GM18520 (cell line): ENCODE measurements around the gene FNBP1.
A peak's percentile ranks its signal among the peaks of the same experiment; 100 is the strongest.

ENCODE experiments used
- ATAC-seq: cut with Tn5 transposase; IDR thresholded peaks from one replicate; pipeline ENCODE4 v1.9.1; 2021; ENCODE audit not compliant: unreplicated experiment

Gene FNBP1

DNA sequence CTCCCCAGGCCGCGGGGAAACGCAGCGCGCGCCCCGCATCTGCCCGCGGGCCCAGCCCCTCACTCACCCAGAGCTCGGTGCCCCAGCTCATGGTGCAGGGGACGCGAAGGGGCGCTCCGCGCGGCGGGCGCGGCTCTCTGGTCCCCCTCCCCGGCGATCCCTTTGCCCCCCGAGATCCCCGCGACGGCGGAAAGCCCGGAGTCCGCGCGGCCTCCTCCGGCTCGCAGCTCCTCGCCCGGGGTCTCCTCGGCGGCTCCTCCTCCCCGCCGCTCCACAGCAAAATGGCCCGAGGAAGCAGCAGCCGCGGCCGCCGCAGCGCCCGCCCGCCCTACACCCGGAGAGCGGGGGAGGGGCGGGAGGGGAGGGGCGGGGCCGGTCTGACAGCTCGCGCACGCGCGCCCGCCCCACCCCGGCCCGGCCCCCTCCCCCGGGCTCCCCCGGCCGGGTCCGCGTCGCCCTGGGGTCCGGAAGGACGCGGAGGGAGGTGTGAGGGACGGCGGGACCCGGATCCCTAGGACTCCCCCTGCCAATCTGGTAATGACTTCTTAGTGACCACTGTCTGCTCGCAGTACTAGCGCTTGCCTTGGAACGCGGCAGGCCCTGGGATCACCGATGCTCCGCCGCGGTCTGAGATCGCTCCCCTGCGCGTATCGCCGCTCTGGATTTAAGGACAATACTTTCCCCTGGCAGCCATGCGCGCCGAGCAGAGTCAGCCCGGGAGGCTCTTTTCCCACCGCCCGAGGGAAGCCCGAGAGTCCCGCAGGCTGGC lies at the start of gene FNBP1:
Gene FNBP1, minus strand, starts transcription at position 305 of the 769 bp plus-strand sequence. Its CDS starts 214 bp downstream, at position 91.
- ATAC-seq = peak; percentile 25

GRCh38 chr9:130090915-130091314 lies 47.9 kb upstream of the FNBP1 start:
- no peak for ATAC-seq

GRCh38 chr9:130089141-130089540 lies 46.2 kb upstream of the FNBP1 start:
- no peak for ATAC-seq

- no peak for ATAC-seq
These were observed 45.1 kb upstream of the FNBP1 start for GRCh38 chr9:130088051-130088450.

DNA sequence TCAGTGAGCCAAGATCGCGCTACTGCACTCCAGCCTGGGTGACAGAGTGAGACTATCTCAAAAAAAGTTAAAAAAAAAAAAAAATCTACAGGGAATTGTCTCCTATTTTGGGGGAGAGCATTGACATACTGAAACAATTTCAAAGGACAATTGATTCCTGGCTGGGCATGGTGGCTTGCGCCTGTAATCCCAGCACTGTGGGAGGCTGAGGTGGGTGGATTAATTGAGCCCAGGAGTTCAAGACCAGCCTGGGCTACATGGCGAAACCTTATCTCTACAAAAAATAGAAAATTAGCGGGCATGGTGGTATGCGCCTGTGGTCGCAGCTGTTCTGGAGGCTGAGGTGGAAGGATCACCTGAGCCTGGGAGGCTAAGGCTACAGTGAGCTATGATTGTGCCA lies 41.3 kb upstream of the FNBP1 start:
- ATAC-seq = no peak

DNA sequence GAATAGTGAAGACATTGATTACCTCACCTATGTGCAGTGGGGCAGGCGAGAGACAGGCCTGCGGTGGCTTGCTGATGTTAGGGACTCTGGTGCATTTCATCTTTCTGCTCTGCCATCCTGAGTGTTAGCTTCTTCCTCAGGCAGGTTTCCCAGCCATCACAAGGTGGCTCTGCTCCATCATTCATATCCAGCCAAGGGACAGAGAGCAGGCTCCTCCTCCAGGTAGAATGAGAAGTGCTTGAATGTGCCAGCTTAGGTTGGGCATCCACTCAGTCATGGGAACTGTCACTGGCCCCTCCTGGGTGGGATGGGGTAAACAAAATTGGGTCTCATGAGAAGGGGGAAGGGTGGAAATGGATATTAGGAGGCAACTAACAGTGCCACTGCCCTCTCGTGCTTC lies 35.6 kb upstream of the FNBP1 start:
- no peak for ATAC-seq

GRCh38 chr9:130073373-130073772 lies 30.4 kb upstream of the FNBP1 start:
- ATAC-seq = no peak

GRCh38 chr9:130072515-130073235 lies 29.7 kb upstream of the FNBP1 start:
- no peak for ATAC-seq

DNA sequence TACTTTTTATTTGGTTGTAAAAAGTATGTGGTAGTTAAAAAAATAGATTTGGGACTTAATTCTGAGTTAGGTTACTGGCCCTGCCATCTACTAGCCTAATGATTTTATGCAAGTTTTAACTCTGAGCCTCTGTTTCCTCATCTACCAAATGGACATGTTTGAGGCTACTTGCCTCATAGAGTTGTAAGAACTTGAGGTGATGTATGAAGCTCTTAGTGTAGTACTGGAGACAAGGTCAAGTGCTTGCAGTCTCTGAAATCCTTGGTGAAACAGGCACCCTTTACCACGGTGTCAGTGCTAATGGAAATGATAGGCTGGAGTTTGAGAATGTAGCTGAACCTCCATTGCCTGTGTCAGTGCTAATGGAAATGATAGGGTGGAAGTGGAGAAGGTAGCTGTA lies 26.1 kb upstream of the FNBP1 start:
- no peak for ATAC-seq

DNA sequence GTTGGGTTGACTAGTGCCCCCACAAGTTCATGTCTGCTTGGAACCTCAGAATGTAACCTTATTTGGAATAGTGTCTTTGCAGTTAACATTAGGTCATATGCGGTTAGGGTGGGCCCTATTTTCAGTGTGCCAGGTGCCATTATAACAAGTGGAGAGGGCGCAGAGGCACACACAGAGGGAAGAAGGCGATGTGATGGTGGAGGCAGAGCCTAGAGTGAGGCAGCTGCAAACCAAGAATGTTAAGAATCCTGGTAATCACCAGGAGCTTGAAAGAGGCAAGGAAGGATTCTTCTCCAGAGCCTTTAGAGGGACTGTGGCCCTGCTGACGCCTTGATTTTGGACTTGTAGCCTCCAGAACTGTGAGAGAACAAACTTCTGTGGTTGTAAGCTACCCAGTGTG lies 21.6 kb upstream of the FNBP1 start:
- ATAC-seq = no peak

- no peak for ATAC-seq
These were observed 19.8 kb upstream of the FNBP1 start for GRCh38 chr9:130062750-130063149.

- no peak for ATAC-seq
These were observed 17.3 kb upstream of the FNBP1 start for GRCh38 chr9:130060296-130060695.

DNA sequence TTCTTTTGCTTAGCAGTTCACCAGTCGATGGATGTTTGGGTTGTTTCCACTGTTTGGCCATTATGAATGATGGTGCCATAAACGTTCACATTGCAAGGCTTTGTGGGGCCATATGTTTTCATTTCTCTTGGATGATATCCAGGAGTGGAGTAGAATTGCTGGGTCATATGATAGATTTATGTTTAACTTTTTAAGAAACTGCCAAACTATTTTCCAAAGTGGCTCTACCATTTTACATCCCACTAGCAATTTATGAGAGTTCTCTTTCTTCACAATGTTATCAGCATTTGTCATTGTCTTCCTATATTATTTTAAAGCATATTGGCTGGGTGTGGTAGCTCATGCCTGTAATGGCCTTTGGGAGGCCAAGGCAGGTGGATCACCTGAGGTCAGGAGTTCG lies 15.9 kb upstream of the FNBP1 start:
- ATAC-seq = no peak

GRCh38 chr9:130058154-130058553 lies 15.2 kb upstream of the FNBP1 start:
- ATAC-seq = no peak

GRCh38 chr9:130054820-130055219 lies 11.8 kb upstream of the FNBP1 start:
- ATAC-seq = no peak

DNA sequence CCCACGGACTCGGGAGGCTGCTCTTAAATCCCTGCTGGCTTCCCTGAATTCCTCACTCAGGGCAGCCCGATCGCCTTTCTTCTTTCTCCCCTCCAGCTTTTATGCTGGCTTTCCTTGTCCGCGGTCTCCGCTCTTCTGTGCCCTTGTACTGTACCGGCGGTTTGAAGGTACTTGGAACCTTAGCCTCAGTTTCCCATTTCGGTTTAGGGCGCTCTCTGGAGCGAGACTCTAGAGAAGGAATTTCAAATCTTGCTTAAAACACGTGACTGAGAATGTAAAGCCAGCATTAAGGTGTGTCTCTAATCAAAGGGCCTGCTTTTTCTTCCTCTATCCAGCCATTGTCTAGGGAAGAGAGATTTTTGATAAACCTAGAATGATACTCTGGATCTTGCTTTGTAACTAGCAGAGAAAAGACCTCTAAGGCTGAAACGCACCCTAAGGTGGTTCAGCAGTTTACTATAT lies 11.4 kb upstream of the FNBP1 start:
- no peak for ATAC-seq

- peak; percentile 55 for ATAC-seq
These were observed 10.7 kb upstream of the FNBP1 start, which contains the start of gene GPR107 for GRCh38 chr9:130053504-130054324. GPR107 (plus strand) TSS chr9:130053906; CDS start chr9:130053933, 27 bp downstream.

GRCh38 chr9:130053109-130053503 lies 10.1 kb upstream of the FNBP1 start:
- ATAC-seq = no peak

DNA sequence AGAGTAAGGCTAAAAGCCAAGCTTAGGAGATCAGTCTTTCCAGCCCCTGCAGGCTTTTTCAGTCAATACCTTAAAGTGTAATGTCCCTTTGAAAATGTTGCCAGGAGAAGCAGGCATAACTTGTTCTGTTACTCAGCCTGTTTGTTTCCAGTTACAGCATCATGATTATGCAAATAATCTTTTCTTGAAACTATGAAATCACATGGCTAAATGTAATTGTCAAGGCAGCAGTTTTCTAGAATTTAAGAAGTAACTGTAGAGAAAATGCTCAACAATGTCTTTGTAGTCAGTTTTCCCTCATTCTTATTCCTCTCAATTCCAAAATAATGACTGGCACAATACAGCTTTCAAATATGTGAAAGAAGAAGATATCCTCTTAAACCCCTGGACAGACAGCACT lies 8.9 kb upstream of the FNBP1 start:
- ATAC-seq = no peak

DNA sequence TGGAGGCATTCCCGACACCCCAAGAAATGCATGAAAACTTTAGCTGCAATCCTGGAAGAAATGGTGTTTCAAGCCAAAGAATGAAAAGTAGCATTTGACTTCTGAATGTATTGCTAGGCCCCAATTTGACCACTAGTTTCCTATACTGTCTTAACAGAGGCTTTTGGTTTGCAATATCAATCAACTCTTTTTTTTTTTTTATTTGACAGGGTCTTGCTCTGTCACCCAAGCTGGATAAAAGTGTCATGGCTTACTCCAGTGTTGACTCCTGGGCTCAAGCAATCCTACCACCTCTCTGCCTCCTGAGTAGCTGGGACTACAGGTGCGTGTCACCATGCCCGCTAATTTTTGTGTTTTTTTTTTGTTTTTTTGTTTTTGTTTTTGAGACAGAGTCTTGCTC lies 7.5 kb upstream of the FNBP1 start:
- no peak for ATAC-seq

GRCh38 chr9:130049431-130050210 lies 6.6 kb upstream of the FNBP1 start:
- no peak for ATAC-seq
